HUES6 (cell line): Measurements from ENCODE around the gene HOXD3.

Experiments
- H3K27ac ChIP-seq: 2 replicates; pipeline ENCODE4 v1.7.0; 2013; ENCODE audit warnings: low read depth, mild to moderate bottlenecking, low read length, inconsistent platforms
- H3K27me3 ChIP-seq: 2 replicates; pipeline ENCODE4 v1.6.1; 2013; ENCODE audit warnings: low read length; ENCODE audit not compliant: control insufficient read depth, insufficient read depth
- H3K36me3 ChIP-seq: 2 replicates; pipeline ENCODE4 v1.6.1; 2013; ENCODE audit warnings: low read length; ENCODE audit not compliant: control insufficient read depth, insufficient read depth
- H3K4me1 ChIP-seq: 2 replicates; pipeline ENCODE4 v1.6.1; 2013; ENCODE audit warnings: low read length; ENCODE audit not compliant: control insufficient read depth, insufficient read depth
- H3K4me3 ChIP-seq: 2 replicates; pipeline ENCODE4 v1.5.1; 2013; ENCODE audit warnings: low read depth, low read length
- H3K9ac ChIP-seq: one replicate; pipeline ENCODE4 v1.6.1; 2013; ENCODE audit warnings: mild to moderate bottlenecking, low read length
- H3K9me3 ChIP-seq: 2 replicates; pipeline ENCODE4 v1.6.1; 2013; ENCODE audit warnings: low read depth, low read length; ENCODE audit not compliant: control insufficient read depth, insufficient read depth

Gene HOXD3

GRCh38 chr2:176147210-176147799 lies 9.8 kb upstream of the HOXD3 start:
- Histone ChIP-seq H3K4me1 (peaks cover 11% of the 10 kb centered on the region), H3K27ac (no peak overlapping the region), H3K4me3 (no peak overlapping the region; the same call in 1 of the 2 replicates), H3K9ac (peak overlapping the region; percentile 31), H3K27me3 (peaks cover 100% of the 10 kb centered on the region), H3K9me3 (no peaks in the 10 kb centered on the region), H3K36me3 (no peaks in the 10 kb centered on the region)

GRCh38 chr2:176147800-176148496 lies 9.2 kb upstream of the HOXD3 start:
- peaks cover 100% of the 10 kb centered on the region for H3K27me3 ChIP-seq
- H3K4me3 ChIP-seq: peak overlapping the region; percentile 12; the same call in 1 of the 2 replicates
- no peaks in the 10 kb centered on the region for H3K9me3 ChIP-seq

GRCh38 chr2:176148751-176149421 lies 8.2 kb upstream of the HOXD3 start:
- Histone ChIP-seq H3K4me3 (peak overlapping the region; percentile 12; the same call in 1 of the 2 replicates), H3K27ac (no peak overlapping the region), H3K36me3 (no peaks in the 10 kb centered on the region), H3K27me3 (peaks cover 100% of the 10 kb centered on the region), H3K9me3 (no peaks in the 10 kb centered on the region), H3K9ac (peak overlapping the region; percentile 56), H3K4me1 (peaks cover 11% of the 10 kb centered on the region)

More at GRCh38 chr2:176147800-176148496, 9.2 kb upstream of the HOXD3 start:
- Histone ChIP-seq H3K27ac (no peak overlapping the region), H3K4me1 (peaks cover 11% of the 10 kb centered on the region), H3K36me3 (no peaks in the 10 kb centered on the region), H3K9ac (peak overlapping the region; percentile 28)

GRCh38 chr2:176149481-176149938 lies 7.6 kb upstream of the HOXD3 start:
- Histone ChIP-seq H3K4me1 (peaks cover 11% of the 10 kb centered on the region), H3K9ac (peak overlapping the region; percentile 56), H3K27me3 (peaks cover 100% of the 10 kb centered on the region), H3K4me3 (peak overlapping the region; percentile 2; the same call in 1 of the 2 replicates), H3K27ac (no peak overlapping the region), H3K36me3 (no peaks in the 10 kb centered on the region), H3K9me3 (no peaks in the 10 kb centered on the region)

- Histone ChIP-seq H3K9me3 (no peaks in the 10 kb centered on the region), H3K36me3 (no peaks in the 10 kb centered on the region)
These were observed 7.0 kb upstream of the HOXD3 start for GRCh38 chr2:176149939-176150583.

GRCh38 chr2:176150584-176151441 lies 6.3 kb upstream of the HOXD3 start:
- Histone ChIP-seq H3K4me3 (peak overlapping the region; percentile 48; the same call in 1 of the 2 replicates), H3K9me3 (no peaks in the 10 kb centered on the region), H3K36me3 (no peaks in the 10 kb centered on the region), H3K27me3 (peaks cover 100% of the 10 kb centered on the region), H3K4me1 (peaks cover 23% of the 10 kb centered on the region), H3K27ac (no peak overlapping the region), H3K9ac (peak overlapping the region; percentile 7)

More at GRCh38 chr2:176149939-176150583, 7.0 kb upstream of the HOXD3 start:
- Histone ChIP-seq H3K4me3 (peak overlapping the region; percentile 2; the same call in 1 of the 2 replicates), H3K9ac (peak overlapping the region; percentile 56), H3K27ac (no peak overlapping the region), H3K27me3 (peaks cover 100% of the 10 kb centered on the region), H3K4me1 (peaks cover 16% of the 10 kb centered on the region)

- Histone ChIP-seq H3K9me3 (no peaks in the 10 kb centered on the region), H3K9ac (peak within 1 kb of the TSS; percentile 61), H3K4me3 (peak within 1 kb of the TSS; percentile 48), H3K36me3 (no peaks in the 10 kb centered on the region), H3K27ac (no peak within 1 kb of the TSS), H3K27me3 (peaks cover 100% of the 10 kb centered on the region), H3K4me1 (peaks cover 23% of the 10 kb centered on the region)
These were observed 5.4 kb upstream of the HOXD3 start, which contains the start of gene HOXD4 for GRCh38 chr2:176151442-176152287. HOXD4 (plus strand) TSS chr2:176151550; CDS start chr2:176151634, 84 bp downstream.

- Histone ChIP-seq H3K4me1 (peaks cover 23% of the 10 kb centered on the region), H3K9ac (peak overlapping the region; percentile 58), H3K4me3 (peak overlapping the region; percentile 34; the same call in 1 of the 2 replicates), H3K27ac (no peak overlapping the region), H3K9me3 (no peaks in the 10 kb centered on the region), H3K36me3 (no peaks in the 10 kb centered on the region), H3K27me3 (peaks cover 100% of the 10 kb centered on the region)
These were observed 4.5 kb upstream of the HOXD3 start for GRCh38 chr2:176152350-176153181.
